Left lung (tissue), 10 donors: ENCODE data around the gene KIF12. TPM values are rescaled to one million over a fixed set of nuclear protein-coding genes. Genes with fewer than 3 reads are reported as not detected.

Experiments used
- ATAC-seq: fragments of 200-7000 bp; cut with Tn5 transposase; one replicate; pipeline ENCODE4 v1.9.1; 2020; ENCODE audit warnings: moderate library complexity
- DNase-seq, 4 donors: peaks; one replicate each; pipeline ENCODE4 v3.0.0-alpha.2; 2013 to 2020
- H3K27ac ChIP-seq, 2 donors: fragments of 200-600 bp; sonication (generic) in 1 of 2; one replicate each; pipeline versions ENCODE4 v1.5.0 to v1.8.0; 2020 to 2021
- H3K27me3 ChIP-seq, 2 donors: fragments of 200-600 bp; sonication (generic) in 1 of 2; one replicate each; pipeline versions ENCODE4 v1.5.0 to v1.8.0; 2020 to 2021
- H3K36me3 ChIP-seq, 2 donors: fragments of 200-600 bp; sonication (generic) in 1 of 2; one replicate each; pipeline versions ENCODE4 v1.5.0 to v1.8.0; 2020 to 2021
- H3K4me1 ChIP-seq, 2 donors: fragments of 200-600 bp; one replicate each; pipeline ENCODE4 v1.8.0; 2021
- H3K4me3 ChIP-seq, 2 donors: fragments of 200-600 bp; sonication (generic) in 1 of 2; one replicate each; pipeline versions ENCODE4 v1.5.0 to v1.8.0; 2020 to 2021; ENCODE audit warnings: mild to moderate bottlenecking in 1 of 2
- H3K9me3 ChIP-seq, 2 donors: fragments of 200-600 bp; sonication (generic) in 1 of 2; one replicate each; pipeline versions ENCODE4 v1.5.0 to v1.8.0; 2020 to 2021
- CTCF ChIP-seq, 2 donors: fragments of 200-600 bp; sonication (generic) in 1 of 2; IDR thresholded peaks; one replicate each; pipeline versions ENCODE4 v1.5.0 to v1.8.0; 2021; ENCODE audit warnings: antibody characterized with exemption in 2 of 2
- intact Hi-C, 2 donors: fragments of 100-400 bp; cut with DNase I; formaldehyde crosslinking; loops; one replicate each; pipeline versions ENCODE4 v1.11.2 to v1.14.2; 2022
- polyA plus RNA-seq, 6 donors: library from polyadenylated mRNA; unstranded; fragments of 120-200 nt; gene quantifications; one replicate each; pipeline ENCODE4 v1.2.1, GENCODE V29; 2013; ENCODE audit not compliant: insufficient read length in 6 of 6
- total RNA-seq, 2 donors: library from RNA; stranded (reverse); fragmentation: NEBNext Ultra II Directional; extraction: Animal tissue kit (Norgen Biotek cat#: 25700); gene quantifications; one replicate each; pipeline ENCODE4 v1.2.1, GENCODE V29; 2021
- donor health status: DM: no; HTN: yes; CAD: no.
- donor health status: DM: no; HTN: no; CAD: no.

The KIF12 gene
- total and polyA plus RNA-seq, 8 donors, result 2.4 to 54.7 (median 43.3) TPM

- Histone ChIP-seq H3K4me1 (no peaks in the 10 kb centered on the region), H3K27ac (no peak overlapping the region), H3K4me3 (no peak overlapping the region), H3K36me3 (peaks cover 0 to 43% of the 10 kb centered on the region in 2 donors), H3K27me3 (no peaks in the 10 kb centered on the region), H3K9me3 (no peaks in the 10 kb centered on the region)
- intact Hi-C loops, result no loop called here
- no peak for DNase-seq
- ATAC-seq, result no peak
- no peak for TF ChIP-seq CTCF (IDR thresholded peaks at IDR 0.05)
Measured at GRCh38 chr9:114049441-114050225, 49.5 kb downstream of the KIF12 start.

GRCh38 chr9:114048533-114049415 is 50.3 kb downstream of the KIF12 start:
- peaks cover 0 to 43% of the 10 kb centered on the region in 2 donors for H3K36me3 ChIP-seq
- ATAC-seq (no peak), DNase-seq (peak in 1 of 4 donors; percentile 77)
- H3K9me3 ChIP-seq, result no peaks in the 10 kb centered on the region
- intact Hi-C loops, result no loop called here
- no peak for TF ChIP-seq CTCF (IDR thresholded peaks at IDR 0.05)
- H3K27ac ChIP-seq, result no peak overlapping the region
- no peak overlapping the region for H3K4me3 ChIP-seq
- no peaks in the 10 kb centered on the region for H3K27me3 ChIP-seq
- no peaks in the 10 kb centered on the region for H3K4me1 ChIP-seq

GRCh38 chr9:114047717-114048116 is 51.4 kb downstream of the KIF12 start:
- peak in 1 of 2 donors; percentile 27 for TF ChIP-seq CTCF (IDR thresholded peaks at IDR 0.05)
- peak in 1 of 4 donors; percentile 14 for DNase-seq
- intact Hi-C loops, result no loop called here
- Histone ChIP-seq H3K36me3 (peaks cover 0 to 40% of the 10 kb centered on the region in 2 donors), H3K27me3 (no peaks in the 10 kb centered on the region), H3K27ac (no peak overlapping the region), H3K9me3 (no peaks in the 10 kb centered on the region), H3K4me3 (no peak overlapping the region), H3K4me1 (no peaks in the 10 kb centered on the region)
- ATAC-seq, result peak; percentile 53

GRCh38 chr9:114046875-114047274 is 52.2 kb downstream of the KIF12 start:
- intact Hi-C loops, result no loop called here

More at GRCh38 chr9:114046875-114047274, 52.2 kb downstream of the KIF12 start:
- H3K9me3 ChIP-seq, result no peaks in the 10 kb centered on the region
- peaks cover 0 to 32% of the 10 kb centered on the region in 2 donors for H3K36me3 ChIP-seq
- H3K4me1 ChIP-seq, result no peaks in the 10 kb centered on the region
- H3K4me3 ChIP-seq, result no peak overlapping the region
- no peaks in the 10 kb centered on the region for H3K27me3 ChIP-seq
- TF ChIP-seq CTCF (IDR thresholded peaks at IDR 0.05), result no peak
- ATAC-seq (no peak), DNase-seq (no peak)
- H3K27ac ChIP-seq, result no peak overlapping the region
